GM21723 (cell line): Measurements from ENCODE around the gene SLC29A3.

Experiments
- ATAC-seq: cut with Tn5 transposase; IDR thresholded peaks from one replicate; pipeline ENCODE4 v1.9.1; 2021; ENCODE audit warnings: mild to moderate bottlenecking, moderate library complexity; ENCODE audit not compliant: unreplicated experiment

SLC29A3 gene

DNA sequence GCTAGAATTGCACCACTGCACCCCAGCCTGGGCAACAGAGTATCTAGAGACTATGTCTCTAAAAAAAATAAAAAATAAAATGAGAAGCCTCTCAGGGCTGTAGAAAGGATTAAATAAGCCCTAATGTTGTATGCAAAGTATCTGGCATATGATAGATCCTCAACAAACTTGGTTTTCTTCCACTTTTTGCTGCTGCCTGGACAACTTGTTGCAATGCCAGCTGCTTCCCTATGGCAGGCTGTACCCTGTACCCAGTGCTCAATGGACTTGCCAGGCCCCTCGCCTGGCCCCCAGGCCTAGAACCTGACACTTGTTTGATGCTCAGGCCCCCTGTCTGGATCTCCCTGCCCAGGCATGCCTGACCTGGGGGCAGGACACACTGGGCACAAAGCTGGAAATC, 49.1 kb downstream of the SLC29A3 start:
- ATAC-seq, result no peak

GRCh38 chr10:71368643-71369042, 49.6 kb downstream of the SLC29A3 start:
- no peak for ATAC-seq

GRCh38 chr10:71369602-71370001, 50.5 kb downstream of the SLC29A3 start:
- ATAC-seq, result no peak

- no peak for ATAC-seq
Measured at GRCh38 chr10:71370031-71370430, 51.0 kb downstream of the SLC29A3 start.

- peak; percentile 40 for ATAC-seq
Measured at GRCh38 chr10:71371750-71372166, 52.7 kb downstream of the SLC29A3 start.

DNA sequence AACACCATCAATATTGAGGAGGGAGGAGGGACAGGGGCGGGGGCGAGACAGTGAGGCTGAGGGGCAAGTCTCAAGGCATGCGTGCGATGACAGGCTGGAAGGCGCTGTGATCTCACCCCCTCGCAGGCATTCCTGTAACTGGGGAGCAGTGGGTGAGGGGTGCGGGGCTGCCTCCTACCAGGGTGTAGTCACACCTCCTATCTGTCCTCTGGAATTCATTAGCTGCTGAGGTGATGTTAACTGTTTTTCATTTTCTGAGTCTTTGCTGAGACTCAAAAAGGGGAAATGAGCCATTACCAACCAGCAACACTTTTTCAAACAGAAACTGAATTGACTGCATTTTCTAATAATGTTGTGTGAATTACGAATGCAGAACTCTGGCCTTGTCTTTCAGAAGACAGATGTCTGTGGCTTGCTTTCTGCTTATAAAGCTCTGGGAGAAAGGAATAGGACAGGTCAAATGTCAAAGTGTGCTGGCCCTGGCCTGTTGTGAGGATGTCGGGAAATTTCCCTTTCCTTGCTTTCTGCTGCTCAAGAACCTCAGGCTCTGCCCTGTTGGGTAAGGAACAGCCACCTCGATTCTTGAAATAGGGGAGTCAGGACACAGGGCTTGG, 53.9 kb downstream of the SLC29A3 start:
- peak; percentile 62 for ATAC-seq

- ATAC-seq, result no peak
Measured at GRCh38 chr10:71374481-71375233, 55.6 kb downstream of the SLC29A3 start.

DNA sequence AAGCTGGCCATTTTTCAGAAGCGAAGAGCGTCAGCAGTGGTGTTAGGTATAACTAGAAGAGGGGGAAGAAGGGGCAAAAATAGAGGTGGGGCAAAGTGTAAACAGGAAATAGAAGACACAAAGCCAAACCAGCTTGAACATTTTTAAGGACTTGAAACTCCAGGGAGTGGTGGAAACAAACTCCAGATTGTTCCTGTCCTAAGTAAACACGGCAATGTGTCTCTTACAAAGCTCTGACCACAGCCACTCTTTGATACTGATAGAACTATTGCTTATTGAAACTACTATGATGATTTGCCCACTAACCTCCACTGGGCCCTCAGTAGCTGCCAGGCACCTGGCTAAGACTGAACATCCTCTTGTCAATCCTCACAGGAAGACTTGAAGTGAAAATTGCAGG, 56.9 kb downstream of the SLC29A3 start:
- no peak for ATAC-seq

GRCh38 chr10:71378336-71379117, 59.5 kb downstream of the SLC29A3 start:
- no peak for ATAC-seq

DNA sequence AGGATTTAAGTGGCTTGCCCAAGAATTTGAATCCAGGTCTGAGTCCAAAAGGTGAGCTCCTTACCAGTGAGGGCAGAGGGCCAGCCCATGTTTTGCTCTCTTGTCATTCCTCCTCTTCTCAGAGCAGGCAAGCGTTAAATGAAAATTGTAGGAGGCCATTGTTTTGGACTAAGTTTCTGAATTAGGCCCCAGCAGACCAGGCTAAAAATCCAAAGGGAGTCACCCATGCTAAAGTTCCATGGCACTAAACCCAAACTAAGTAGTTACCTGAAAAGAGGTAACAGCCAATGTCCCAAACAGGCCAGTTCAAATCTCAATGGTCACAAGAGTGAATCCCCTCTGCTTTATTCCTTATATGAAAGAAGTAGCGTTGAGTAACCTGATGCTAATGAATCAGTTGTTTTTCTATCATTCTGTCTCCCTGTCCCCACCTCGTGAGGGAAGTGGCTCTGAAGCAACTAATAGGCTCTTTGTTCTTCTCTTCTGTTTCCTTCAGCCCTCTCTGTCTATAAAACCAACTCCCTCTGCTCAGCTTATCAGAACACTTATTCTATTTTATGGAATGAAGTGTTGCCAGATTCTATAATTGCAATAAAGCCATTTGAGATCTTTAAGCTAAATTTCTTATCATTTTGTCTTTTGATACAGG, 60.2 kb downstream of the SLC29A3 start:
- no peak for ATAC-seq

GRCh38 chr10:71380841-71381240, 61.8 kb downstream of the SLC29A3 start:
- no peak for ATAC-seq

DNA sequence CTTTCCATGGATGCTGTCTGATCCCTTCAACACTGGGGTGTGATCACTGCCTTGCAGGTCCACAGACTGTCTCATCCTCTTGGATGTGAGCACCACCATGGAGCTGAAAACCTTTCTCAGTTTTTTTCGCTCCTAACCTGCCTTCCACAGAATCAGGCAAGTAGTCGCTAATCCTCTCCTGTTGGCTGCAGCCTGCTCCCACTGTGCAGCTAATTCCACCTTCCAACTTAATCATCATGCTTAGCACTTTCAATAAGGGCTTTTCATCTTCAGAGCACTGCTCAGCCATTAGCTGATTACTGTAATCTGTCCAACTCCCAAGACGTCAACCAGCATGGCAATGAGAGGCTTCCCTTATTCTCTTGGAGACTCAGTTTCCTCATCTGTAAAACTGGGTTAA, 62.6 kb downstream of the SLC29A3 start:
- ATAC-seq, result no peak

- ATAC-seq, result no peak
Measured at GRCh38 chr10:71382028-71382427, 63.0 kb downstream of the SLC29A3 start.

GRCh38 chr10:71382757-71383156, 63.7 kb downstream of the SLC29A3 start:
- ATAC-seq, result no peak

DNA sequence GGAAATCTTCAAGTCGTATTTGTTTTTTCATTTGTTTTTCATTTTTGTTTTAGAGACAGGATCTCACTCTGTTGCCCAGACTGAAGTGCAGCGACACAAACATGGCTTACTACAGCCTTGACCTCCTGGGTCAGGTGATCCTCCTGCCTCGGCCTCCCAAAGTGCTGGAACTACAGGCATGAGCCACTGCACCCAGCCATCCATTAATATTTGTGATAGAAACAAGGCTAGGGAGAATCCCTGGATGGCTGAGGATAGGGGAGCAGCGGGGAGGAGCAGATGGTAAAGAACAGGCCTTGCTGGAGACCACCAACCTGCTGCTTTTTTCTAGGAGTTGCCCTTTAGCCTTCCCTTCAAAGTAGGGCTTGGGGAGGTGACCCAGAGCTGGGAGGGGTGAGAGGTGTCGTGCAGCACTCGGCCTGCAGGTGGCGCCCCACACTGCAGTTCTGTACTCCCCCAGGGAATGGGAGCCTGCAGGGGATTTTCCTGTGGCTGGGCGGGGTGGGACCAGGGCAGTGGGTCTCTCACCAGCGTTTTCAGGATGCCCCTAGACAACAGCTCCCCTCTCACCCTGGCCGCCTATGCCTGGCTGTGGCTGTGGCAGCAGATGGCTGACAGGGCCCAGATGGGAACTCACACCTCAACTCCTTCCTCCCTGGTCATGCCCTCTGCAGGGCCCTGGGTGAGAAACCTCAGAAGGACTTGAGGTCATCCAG, 65.1 kb downstream of the SLC29A3 start:
- ATAC-seq, result no peak

DNA sequence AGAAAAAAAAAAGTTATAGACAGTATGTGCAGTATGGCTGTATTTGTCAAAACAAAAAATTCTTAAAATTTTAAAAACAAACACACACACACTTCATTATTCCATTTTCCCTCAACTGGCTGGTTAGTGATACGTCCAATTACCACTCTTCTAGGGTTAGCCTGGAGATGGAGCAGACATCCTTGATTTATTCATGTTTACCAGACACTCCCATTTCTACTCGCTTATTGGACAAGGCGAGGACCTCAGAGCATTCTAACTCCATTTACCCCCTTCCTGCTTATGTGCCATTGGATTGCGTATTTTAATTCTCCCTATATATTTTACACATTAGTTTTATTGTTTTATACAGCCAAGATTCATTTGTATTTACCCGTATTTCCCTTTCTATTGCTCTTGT, 69.1 kb downstream of the SLC29A3 start:
- ATAC-seq, result no peak

DNA sequence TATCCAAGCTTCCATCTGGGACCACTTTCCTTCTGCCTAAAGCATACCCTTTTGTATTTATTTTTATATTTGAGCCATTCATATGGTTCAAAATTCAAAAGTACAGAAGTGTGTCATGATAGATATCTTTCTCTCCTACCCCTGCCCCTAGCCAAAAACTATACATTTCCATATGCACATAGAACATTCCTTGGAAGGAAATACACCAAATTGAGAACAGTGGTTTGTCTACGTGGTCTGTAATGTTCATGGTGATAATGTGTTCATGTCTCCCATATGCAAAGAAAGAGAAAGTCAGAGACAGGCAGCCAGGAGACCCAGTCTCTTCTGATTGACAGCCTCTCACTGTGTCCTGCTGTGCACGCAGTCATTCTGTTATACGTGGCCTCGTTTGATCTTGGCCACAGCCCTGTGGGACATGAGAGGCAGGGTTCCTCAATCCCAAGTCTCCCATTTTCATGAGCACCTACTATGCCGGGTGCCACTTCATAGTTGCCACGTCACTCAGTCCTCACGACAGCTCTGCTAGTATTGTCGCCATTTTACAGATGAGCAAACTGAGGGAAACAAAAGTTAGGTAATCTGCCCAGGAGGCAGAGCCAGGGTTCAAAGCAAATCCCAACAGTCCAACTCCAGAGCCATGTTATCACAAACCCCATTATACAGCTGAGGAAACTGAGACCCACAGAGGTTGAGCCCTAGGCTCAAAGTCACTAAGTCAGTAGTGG, 69.7 kb downstream of the SLC29A3 start:
- no peak for ATAC-seq

DNA sequence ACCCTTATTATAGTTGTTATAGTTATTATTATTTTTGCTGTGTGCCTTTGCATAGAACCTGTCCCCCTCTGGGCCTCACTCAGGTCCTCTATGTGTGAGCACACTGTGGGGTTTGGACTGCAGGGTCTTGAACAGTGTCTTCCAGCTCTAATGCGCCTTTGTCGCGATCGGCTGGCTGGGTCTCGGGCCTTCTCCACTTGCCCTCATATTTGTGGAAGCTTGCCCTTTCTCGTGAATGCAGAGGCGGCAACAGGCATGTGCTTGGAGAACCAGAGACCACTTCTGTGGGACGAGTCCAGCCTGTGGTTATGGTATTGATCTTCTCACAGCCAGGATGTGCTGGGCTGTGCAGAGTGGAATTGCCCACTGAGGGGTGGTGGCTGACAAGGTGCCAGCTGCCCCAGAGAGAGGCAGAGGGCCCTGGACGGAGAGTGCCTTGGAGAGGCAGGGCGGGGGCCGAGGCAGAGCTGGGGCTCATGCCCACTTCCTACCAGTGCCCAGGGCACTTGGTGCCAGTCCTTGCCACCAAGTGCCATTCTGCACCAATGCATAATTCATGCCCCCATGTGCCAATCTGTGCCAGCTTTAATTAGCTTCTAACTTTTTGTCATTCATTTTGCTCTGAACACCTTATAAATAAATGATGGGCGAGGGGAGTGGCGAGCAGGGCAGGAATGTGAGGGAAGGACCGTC, 70.9 kb downstream of the SLC29A3 start:
- ATAC-seq, result no peak

- no peak for ATAC-seq
Measured at GRCh38 chr10:71390461-71390835, 71.4 kb downstream of the SLC29A3 start.
